HUES6 (cell line): ENCODE measurements around the gene PDE4B.

Experiments
- H3K27ac ChIP-seq: 2 replicates; pipeline ENCODE4 v1.7.0; 2013; ENCODE audit warnings: low read depth, mild to moderate bottlenecking, low read length, inconsistent platforms
- H3K27me3 ChIP-seq: 2 replicates; pipeline ENCODE4 v1.6.1; 2013; ENCODE audit warnings: low read length; ENCODE audit not compliant: control insufficient read depth, insufficient read depth
- H3K36me3 ChIP-seq: 2 replicates; pipeline ENCODE4 v1.6.1; 2013; ENCODE audit warnings: low read length; ENCODE audit not compliant: control insufficient read depth, insufficient read depth
- H3K4me1 ChIP-seq: 2 replicates; pipeline ENCODE4 v1.6.1; 2013; ENCODE audit warnings: low read length; ENCODE audit not compliant: control insufficient read depth, insufficient read depth
- H3K4me3 ChIP-seq: 2 replicates; pipeline ENCODE4 v1.5.1; 2013; ENCODE audit warnings: low read depth, low read length
- H3K9ac ChIP-seq: one replicate; pipeline ENCODE4 v1.6.1; 2013; ENCODE audit warnings: mild to moderate bottlenecking, low read length
- H3K9me3 ChIP-seq: 2 replicates; pipeline ENCODE4 v1.6.1; 2013; ENCODE audit warnings: low read depth, low read length; ENCODE audit not compliant: control insufficient read depth, insufficient read depth

Gene PDE4B

DNA sequence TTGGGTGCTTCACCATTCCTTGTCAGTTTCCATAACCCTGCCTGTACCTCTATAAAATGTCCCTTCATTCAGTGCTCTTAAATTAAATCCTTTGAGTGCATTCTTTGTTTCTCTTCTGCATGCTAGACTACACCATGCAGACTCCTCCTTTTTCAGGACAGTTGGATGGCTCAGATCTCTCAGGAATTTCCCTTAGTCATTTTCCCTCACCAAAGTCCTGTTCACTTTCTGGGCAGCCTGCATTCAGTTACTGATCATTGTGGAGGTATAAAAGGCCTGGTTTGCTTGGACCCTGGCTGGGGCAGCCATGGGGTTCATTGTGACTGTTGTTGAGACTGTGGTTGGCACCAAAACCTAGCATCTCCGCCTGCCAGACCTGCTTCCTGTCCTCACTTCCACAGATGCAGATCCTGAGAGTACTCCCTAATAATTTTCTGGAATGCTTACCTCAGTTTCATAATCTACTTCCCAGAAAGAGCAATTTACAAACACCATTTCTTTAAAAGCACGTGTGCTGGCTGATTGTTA, 88.4 kb downstream of the PDE4B start:
- Histone ChIP-seq H3K9ac (no peak overlapping the region), H3K9me3 (no peaks in the 10 kb centered on the region), H3K27ac (no peak overlapping the region), H3K36me3 (no peaks in the 10 kb centered on the region), H3K27me3 (no peaks in the 10 kb centered on the region), H3K4me3 (no peak overlapping the region), H3K4me1 (no peaks in the 10 kb centered on the region)

DNA sequence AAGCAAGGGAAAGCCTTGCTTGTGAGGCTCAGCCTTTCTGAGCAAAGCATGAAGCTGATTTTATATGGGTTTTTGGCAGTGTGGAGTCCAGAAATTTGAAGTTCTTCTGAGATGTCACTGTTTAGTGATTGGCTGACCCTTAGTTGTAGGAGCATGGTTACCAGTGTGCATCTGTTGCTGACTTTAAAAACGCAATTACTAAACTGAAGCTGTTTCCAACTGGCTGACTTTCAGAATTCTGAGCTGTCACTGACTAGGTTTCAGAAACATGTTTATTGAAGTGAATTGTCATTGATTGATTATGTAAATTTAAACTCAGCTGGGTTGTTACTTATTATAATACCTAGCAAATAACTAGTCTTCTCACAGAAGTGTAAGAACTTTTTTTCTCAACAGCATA, 89.4 kb downstream of the PDE4B start:
- no peaks in the 10 kb centered on the region for H3K27me3 ChIP-seq
- H3K4me3 ChIP-seq = no peak overlapping the region
- no peak overlapping the region for H3K9ac ChIP-seq
- H3K9me3 ChIP-seq = no peaks in the 10 kb centered on the region
- H3K4me1 ChIP-seq = no peaks in the 10 kb centered on the region
- no peak overlapping the region for H3K27ac ChIP-seq
- no peaks in the 10 kb centered on the region for H3K36me3 ChIP-seq

- H3K27ac ChIP-seq = no peak overlapping the region
- no peak overlapping the region for H3K4me3 ChIP-seq
- no peaks in the 10 kb centered on the region for H3K9me3 ChIP-seq
- H3K36me3 ChIP-seq = no peaks in the 10 kb centered on the region
- no peaks in the 10 kb centered on the region for H3K4me1 ChIP-seq
- H3K27me3 ChIP-seq = no peaks in the 10 kb centered on the region
- no peak overlapping the region for H3K9ac ChIP-seq
These were observed 96.7 kb downstream of the PDE4B start for GRCh38 chr1:65889441-65889840.

DNA sequence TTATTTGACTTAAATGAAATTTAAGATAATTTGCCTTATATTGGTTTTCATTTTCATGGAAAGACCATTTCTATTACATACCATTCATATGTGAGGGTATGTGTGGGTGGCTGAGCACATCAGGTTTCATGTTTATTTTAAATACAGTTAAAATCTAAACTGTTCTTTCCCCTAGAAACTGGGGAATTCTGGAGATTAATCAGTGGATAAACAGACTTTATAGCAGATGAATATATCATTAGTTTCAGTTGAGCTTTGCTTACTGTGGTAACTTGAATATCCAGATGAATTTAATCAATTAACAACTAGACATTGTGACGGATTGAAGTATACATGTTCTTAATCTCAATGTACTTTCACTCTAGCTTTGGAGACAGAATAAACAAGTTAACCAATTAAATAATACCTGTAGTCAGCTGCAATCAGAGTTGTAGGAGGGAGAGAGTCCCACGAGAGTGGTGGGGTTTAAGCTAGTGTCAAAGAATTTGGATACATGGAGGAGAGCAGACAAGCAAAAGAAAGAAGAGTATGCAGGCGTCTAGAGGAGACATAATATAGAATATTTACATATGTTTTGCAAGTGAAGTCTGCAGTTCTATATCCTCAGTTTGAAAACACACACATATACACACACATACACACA, 97.6 kb downstream of the PDE4B start:
- Histone ChIP-seq H3K27me3 (no peaks in the 10 kb centered on the region), H3K4me1 (no peaks in the 10 kb centered on the region), H3K4me3 (no peak overlapping the region), H3K36me3 (no peaks in the 10 kb centered on the region), H3K9ac (no peak overlapping the region), H3K9me3 (no peaks in the 10 kb centered on the region), H3K27ac (no peak overlapping the region)

DNA sequence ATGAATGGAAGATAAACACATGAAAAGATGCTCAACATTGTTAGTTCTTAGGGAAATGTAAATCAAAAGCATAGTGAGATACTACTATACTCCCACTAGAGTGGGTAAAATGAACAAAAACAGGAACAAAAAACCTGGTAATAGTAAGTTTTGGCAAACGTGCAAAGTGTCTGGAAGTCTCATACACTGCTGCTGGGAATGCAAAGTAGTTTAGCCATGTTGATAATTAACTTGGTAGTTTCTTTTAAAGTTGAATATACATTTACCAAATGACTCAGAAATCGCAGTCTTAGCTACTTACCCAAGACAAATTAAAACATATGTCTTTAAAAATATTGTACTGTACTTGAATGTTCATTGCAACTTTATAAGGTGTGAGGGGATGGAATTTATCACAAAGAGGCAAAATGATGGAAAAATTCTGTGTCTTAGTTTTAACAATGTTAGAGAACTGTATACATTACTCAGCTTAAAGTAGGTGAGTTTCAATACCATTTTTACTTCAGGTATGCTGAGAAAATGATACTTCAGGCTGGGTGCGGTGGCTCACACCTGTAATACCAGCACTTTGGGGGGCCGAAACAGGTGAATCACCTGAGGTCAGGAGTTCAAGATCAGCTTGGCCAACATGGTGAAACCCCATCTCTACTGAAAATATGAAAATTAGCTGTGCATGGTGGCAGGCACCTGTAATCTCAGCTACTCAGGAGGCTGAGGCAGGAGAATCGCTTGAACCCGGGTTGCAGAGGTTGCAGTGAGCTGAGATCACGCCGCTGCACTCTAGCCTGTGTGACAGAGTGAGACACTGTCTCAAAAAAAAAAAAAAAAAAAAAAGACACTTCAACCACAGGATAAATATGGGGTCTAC, 102.3 kb downstream of the PDE4B start:
- no peak overlapping the region for H3K27ac ChIP-seq
- no peak overlapping the region for H3K4me3 ChIP-seq
- no peaks in the 10 kb centered on the region for H3K27me3 ChIP-seq
- no peak overlapping the region for H3K9ac ChIP-seq
- no peaks in the 10 kb centered on the region for H3K4me1 ChIP-seq
- H3K9me3 ChIP-seq = 0 out of 2 replicates have a peak, but pooled peaks cover 2% of the 10 kb centered on the region
- no peaks in the 10 kb centered on the region for H3K36me3 ChIP-seq

DNA sequence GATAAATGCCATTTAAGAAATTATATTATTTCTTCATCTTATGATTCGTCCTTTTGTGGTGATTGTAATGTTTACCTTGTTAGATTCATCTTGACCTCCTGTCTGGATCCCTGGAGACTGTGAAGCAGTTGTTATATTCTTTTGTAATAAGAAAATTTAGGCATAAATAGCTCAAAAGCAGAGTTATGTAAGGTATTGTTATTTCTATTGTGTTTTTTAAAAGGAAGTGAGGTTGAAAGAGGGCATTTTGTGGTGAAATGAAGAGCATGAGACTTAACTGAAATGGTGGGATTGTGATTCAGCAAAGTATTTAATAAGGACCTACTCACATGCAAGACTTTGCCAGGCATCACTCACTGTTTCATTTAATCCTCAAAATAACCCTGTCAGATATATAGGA, 104.0 kb downstream of the PDE4B start:
- no peak overlapping the region for H3K27ac ChIP-seq
- H3K9me3 ChIP-seq = 0 out of 2 replicates have a peak, but pooled peaks cover 2% of the 10 kb centered on the region
- H3K27me3 ChIP-seq = no peaks in the 10 kb centered on the region
- no peaks in the 10 kb centered on the region for H3K36me3 ChIP-seq
- no peak overlapping the region for H3K4me3 ChIP-seq
- no peak overlapping the region for H3K9ac ChIP-seq
- no peaks in the 10 kb centered on the region for H3K4me1 ChIP-seq

GRCh38 chr1:65897485-65897884, 104.8 kb downstream of the PDE4B start:
- H3K9me3 ChIP-seq = 0 out of 2 replicates have a peak, but pooled peaks cover 2% of the 10 kb centered on the region
- H3K9ac ChIP-seq = no peak overlapping the region
- no peaks in the 10 kb centered on the region for H3K36me3 ChIP-seq
- no peak overlapping the region for H3K27ac ChIP-seq
- no peak overlapping the region for H3K4me3 ChIP-seq
- no peaks in the 10 kb centered on the region for H3K27me3 ChIP-seq
- H3K4me1 ChIP-seq = no peaks in the 10 kb centered on the region

DNA sequence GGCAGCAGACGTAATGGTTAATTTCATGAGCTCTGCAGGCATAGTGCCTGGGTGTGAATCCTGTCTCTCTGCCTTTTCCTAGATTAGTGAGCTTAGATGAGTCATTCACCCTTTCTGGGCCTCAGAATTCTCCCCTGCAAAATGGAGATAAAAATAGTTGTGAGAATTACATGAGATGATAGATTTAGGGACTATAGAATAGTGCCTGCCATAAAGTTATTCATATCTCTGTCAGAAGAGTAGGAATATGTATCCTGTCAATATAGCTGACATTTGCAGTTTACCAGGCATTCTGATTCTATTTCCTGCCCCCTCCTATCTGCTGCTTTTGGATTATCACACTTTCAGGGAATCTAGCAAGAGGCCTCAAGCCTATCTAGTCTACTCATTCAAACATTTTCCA, 112.0 kb downstream of the PDE4B start:
- Histone ChIP-seq H3K9ac (no peak overlapping the region), H3K4me3 (no peak overlapping the region), H3K36me3 (no peaks in the 10 kb centered on the region), H3K27me3 (no peaks in the 10 kb centered on the region), H3K9me3 (no peaks in the 10 kb centered on the region), H3K27ac (no peak overlapping the region), H3K4me1 (no peaks in the 10 kb centered on the region)

DNA sequence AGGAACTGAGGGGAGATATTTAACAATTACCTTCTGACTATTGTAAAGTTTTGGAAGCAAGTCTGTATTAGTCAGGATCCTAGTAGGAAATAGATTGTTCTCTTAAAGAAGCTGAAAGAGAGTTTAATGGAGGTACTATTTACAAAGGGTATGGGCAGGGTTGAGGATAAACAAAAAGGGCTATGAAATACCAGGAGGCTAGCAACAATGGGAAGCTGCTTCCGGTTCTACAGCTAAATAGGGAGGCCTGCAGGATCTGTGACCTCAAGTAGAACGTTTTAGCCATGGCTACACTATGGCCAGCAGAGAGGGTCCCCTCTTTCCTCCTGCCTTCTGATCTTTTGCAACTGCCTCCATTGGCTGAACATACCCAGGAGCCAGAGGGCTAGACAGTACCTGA, 117.7 kb downstream of the PDE4B start:
- no peaks in the 10 kb centered on the region for H3K9me3 ChIP-seq
- H3K27ac ChIP-seq = no peak overlapping the region
- no peak overlapping the region for H3K4me3 ChIP-seq
- no peaks in the 10 kb centered on the region for H3K27me3 ChIP-seq
- no peak overlapping the region for H3K9ac ChIP-seq
- no peaks in the 10 kb centered on the region for H3K36me3 ChIP-seq
- no peaks in the 10 kb centered on the region for H3K4me1 ChIP-seq

GRCh38 chr1:65911679-65912078, 119.0 kb downstream of the PDE4B start:
- Histone ChIP-seq H3K9ac (no peak overlapping the region), H3K4me3 (no peak overlapping the region), H3K27ac (no peak overlapping the region), H3K27me3 (no peaks in the 10 kb centered on the region), H3K9me3 (no peaks in the 10 kb centered on the region), H3K4me1 (no peaks in the 10 kb centered on the region), H3K36me3 (no peaks in the 10 kb centered on the region)

DNA sequence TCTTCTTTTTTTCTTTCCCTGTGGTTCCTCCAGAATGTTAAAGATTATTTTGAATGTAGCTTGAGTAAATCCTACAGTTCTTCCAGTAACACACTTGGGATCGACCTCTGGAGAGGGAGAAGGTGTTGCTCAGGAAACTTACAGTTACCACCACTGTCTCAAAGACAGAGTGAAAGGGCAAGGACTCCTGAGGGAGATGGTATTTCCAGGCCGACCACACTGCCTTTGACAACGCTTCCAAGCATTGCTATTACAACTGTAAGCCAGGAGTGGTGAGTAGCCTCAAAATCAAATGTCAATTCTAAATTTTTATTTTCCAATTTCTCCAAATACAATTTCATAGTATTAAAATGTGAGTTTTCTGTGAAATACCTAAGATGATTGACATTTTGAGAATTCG, 125.9 kb downstream of the PDE4B start:
- no peak overlapping the region for H3K4me3 ChIP-seq
- no peak overlapping the region for H3K9ac ChIP-seq
- no peak overlapping the region for H3K27ac ChIP-seq
- no peaks in the 10 kb centered on the region for H3K27me3 ChIP-seq
- no peaks in the 10 kb centered on the region for H3K36me3 ChIP-seq
- H3K4me1 ChIP-seq = no peaks in the 10 kb centered on the region
- no peaks in the 10 kb centered on the region for H3K9me3 ChIP-seq
